Ovary (tissue), 9 donors: Measurements from ENCODE around the gene SERTM2. TPM values are rescaled to one million over a fixed set of nuclear protein-coding genes. Genes with fewer than 3 reads are reported as not detected.

ENCODE experiments used
- DNase-seq, 5 donors: peaks; one replicate each; pipeline ENCODE4 v3.0.0-alpha.2; 2019 to 2020
- H3K27ac ChIP-seq, 2 donors: fragments of 200-600 bp; one replicate each; pipeline versions ENCODE4 v1.5.1 to v1.8.0; 2019 to 2022
- H3K27me3 ChIP-seq: fragments of 200-600 bp; one replicate; pipeline ENCODE4 v1.8.0; 2022
- H3K36me3 ChIP-seq: fragments of 200-600 bp; sonication (generic); one replicate; pipeline ENCODE4 v1.5.1; 2019
- H3K4me1 ChIP-seq: one replicate; pipeline ENCODE4 v1.8.1; 2013; ENCODE audit warnings: mild to moderate bottlenecking, moderate library complexity; ENCODE audit not compliant: insufficient read depth
- H3K4me3 ChIP-seq: fragments of 200-600 bp; sonication (generic); one replicate; pipeline ENCODE4 v1.5.1; 2017
- H3K9me3 ChIP-seq, 2 donors: fragments of 200-600 bp in 1 of 2; sonication (generic) in 1 of 2; one replicate each; pipeline versions ENCODE4 v1.5.1 to v1.8.1; 2013 to 2019; ENCODE audit warnings: mild to moderate bottlenecking in 1 of 2, moderate library complexity in 1 of 2
- EP300 ChIP-seq: sonication (generic); formaldehyde crosslinking; IDR thresholded peaks from one replicate; pipeline ENCODE4 v1.6.1; 2017; ENCODE audit warnings: antibody characterized with exemption
- POLR2A ChIP-seq: fragments of 450-650 bp; IDR thresholded peaks from one replicate; pipeline ENCODE4 v1.6.1; 2017; ENCODE audit warnings: antibody characterized with exemption, mild to moderate bottlenecking, moderate library complexity
- WGBS, 3 donors: extraction: QIAGEN DNeasy Blood & Tissue Kit in 1 of 3; methylation state at CpG; one replicate each; pipeline versions ENCODE4 v1.1.5 to v1.1.7; 2013 to 2017; 5-methylcytosine and 5-hydroxymethylcytosine counted together
- intact Hi-C, 4 donors: fragments of 100-400 bp; cut with DNase I; formaldehyde crosslinking; loops; one replicate each; pipeline versions ENCODE4 v1.11.0 to v1.15.1; 2022 to 2023
- polyA plus RNA-seq, 2 donors: library from polyadenylated mRNA; stranded (reverse); fragments of 200-250 nt in 1 of 2; fragments of 350-450 nt in 1 of 2; fragmentation: Illumina TruSeq in 1 of 2; extraction: RNeasy Lipid Tissue Mini Kit (QIAGEN cat#74804) in 1 of 2; gene quantifications; one replicate each; pipeline ENCODE4 v1.2.3, GENCODE V29; 2013 to 2014
- total RNA-seq, 7 donors: library from RNA; depleted of rRNA in 2 of 7; stranded (reverse); fragments of >200 nt in 2 of 7; fragmentation: NEBNext Ultra II Directional in 3 of 7; extraction: Animal tissue kit (Norgen Biotek cat#: 25700) in 3 of 7; gene quantifications; one replicate each; pipeline versions ENCODE4 v1.1.0 to v1.2.4, GENCODE V29; 2016 to 2023
- TF ChIP-seq, protein P1 (sequence below), 3 donors: fragments of 450-650 bp in 2 of 3; fragments of 200-600 bp in 1 of 3; IDR thresholded peaks; one replicate each; pipeline versions ENCODE4 v1.5.1 to v1.8.0; 2016 to 2022; ENCODE audit warnings: antibody characterized with exemption in 3 of 3, mild to moderate bottlenecking in 1 of 3
- donor health status: DM: no; HTN: no; CAD: no; lungs with moderate emphysema.
- donor health status: DM: no; HTN: no; CAD: no.
- donor health status: Bipolar disorder and iron deficiency.
- donor health status: DM: yes; HTN: yes; CAD: no.
- donor health status: DM: no; HTN: no; CAD: no.
- donor health status: DM: yes; HTN: yes; CAD: no.

The SERTM2 gene
- total and polyA plus RNA-seq, 9 donors, result 0.18 to 1.5 (median 0.72) TPM; not detected in 2

DNA sequence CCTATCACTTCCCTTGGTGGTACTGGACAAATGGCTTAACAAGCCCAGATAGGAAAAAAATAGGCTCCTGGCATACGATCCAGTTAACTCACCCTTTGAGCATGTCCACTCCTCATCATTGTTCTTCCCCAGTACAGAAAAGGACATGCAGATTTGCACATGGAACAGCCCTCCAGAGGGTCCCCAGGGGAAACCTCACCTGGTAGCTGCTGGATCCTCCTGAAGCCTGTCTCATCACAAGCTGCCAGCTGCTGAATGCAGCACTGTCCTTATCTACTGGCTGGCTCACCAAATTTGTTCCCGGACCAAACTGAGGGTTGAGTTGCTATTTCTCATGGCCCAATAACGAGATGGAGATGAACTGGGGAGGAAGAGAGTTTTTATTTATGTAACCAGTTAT is 49.4 kb downstream of the SERTM2 start:
- no peak for DNase-seq
- no peak overlapping the region for H3K27ac ChIP-seq
- no peaks in the 10 kb centered on the region for H3K36me3 ChIP-seq
- H3K9me3 ChIP-seq, result no peaks in the 10 kb centered on the region
- no peak for TF ChIP-seq EP300
- no peak for TF ChIP-seq POLR2A
- TF ChIP-seq, protein P1, sequence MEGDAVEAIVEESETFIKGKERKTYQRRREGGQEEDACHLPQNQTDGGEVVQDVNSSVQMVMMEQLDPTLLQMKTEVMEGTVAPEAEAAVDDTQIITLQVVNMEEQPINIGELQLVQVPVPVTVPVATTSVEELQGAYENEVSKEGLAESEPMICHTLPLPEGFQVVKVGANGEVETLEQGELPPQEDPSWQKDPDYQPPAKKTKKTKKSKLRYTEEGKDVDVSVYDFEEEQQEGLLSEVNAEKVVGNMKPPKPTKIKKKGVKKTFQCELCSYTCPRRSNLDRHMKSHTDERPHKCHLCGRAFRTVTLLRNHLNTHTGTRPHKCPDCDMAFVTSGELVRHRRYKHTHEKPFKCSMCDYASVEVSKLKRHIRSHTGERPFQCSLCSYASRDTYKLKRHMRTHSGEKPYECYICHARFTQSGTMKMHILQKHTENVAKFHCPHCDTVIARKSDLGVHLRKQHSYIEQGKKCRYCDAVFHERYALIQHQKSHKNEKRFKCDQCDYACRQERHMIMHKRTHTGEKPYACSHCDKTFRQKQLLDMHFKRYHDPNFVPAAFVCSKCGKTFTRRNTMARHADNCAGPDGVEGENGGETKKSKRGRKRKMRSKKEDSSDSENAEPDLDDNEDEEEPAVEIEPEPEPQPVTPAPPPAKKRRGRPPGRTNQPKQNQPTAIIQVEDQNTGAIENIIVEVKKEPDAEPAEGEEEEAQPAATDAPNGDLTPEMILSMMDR (IDR thresholded peaks at IDR 0.05), result no peak
- no peak overlapping the region for H3K4me3 ChIP-seq
- H3K27me3 ChIP-seq, result no peaks in the 10 kb centered on the region
- WGBS, 3 donors, result 40 to 57% (median 41%) methylated on average over 3 of the region's 3 CpGs
- intact Hi-C loops, result no loop called here
- H3K4me1 ChIP-seq, result no peaks in the 10 kb centered on the region

DNA sequence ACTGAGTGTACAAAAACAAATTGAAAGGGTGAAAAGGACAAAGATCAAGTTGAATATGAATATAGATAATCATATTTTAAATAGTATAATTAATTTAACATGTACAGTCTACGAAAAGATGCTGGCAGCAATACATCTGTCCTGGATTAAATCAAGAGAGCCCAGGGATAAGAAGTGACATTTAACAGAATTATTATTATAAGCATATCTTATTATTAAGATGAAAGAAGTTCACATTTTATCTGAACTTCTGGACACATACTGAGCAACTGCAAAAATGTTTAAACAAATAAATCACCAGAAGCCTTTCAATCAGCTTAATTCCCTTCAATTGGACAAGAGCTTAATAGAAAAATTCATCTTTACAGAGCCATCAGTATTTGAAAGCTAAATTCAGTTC is 50.4 kb downstream of the SERTM2 start:
- WGBS, 3 donors, result 42 to 55% (median 49%) methylated on average over 1 of the region's 1 CpG
- no peak for DNase-seq
- Histone ChIP-seq H3K27ac (no peak overlapping the region), H3K36me3 (no peaks in the 10 kb centered on the region), H3K4me3 (no peak overlapping the region), H3K9me3 (no peaks in the 10 kb centered on the region), H3K27me3 (no peaks in the 10 kb centered on the region), H3K4me1 (no peaks in the 10 kb centered on the region)
- intact Hi-C loops, result no loop called here
- no peak for TF ChIP-seq EP300
- TF ChIP-seq POLR2A, result no peak
- TF ChIP-seq, protein P1 (IDR thresholded peaks at IDR 0.05), result no peak

DNA sequence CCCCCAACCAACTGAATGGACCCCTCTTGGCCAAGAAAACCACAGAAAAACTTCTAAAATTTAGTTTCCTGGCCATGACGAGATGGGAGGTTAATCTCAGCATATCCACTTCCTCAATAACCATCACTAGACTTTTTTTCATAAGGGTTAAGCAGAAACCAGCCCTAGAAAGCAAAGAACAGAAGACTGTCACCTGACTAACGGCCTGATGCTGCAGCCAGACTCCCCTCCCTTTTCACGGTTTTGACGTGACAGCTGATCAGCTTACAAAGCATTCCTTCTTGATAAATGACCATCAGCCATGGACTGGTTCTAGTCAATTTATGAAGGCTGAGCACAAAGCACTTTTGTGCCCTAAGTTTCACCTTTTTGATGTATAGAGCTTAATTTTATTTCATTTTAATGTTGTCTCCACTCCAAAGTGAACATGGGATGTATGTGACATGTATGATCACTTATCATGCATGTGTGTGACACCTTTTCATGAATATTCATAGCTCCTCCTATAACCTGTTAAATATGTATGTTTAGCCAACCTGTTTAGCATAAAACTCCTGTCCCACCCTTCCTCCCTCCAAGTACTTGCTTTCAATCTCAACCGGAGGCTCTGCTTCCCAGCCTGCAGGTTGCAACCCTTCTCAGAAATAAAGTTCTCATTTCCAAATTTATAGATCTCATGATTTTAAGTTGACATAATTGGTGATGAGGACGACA is 56.3 kb downstream of the SERTM2 start:
- DNase-seq, result no peak
- intact Hi-C loops, result no loop called here
- Histone ChIP-seq H3K27ac (no peak overlapping the region), H3K36me3 (no peaks in the 10 kb centered on the region), H3K27me3 (no peaks in the 10 kb centered on the region), H3K4me3 (no peak overlapping the region), H3K9me3 (no peaks in the 10 kb centered on the region), H3K4me1 (no peaks in the 10 kb centered on the region)
- TF ChIP-seq, protein P1 (IDR thresholded peaks at IDR 0.05), result no peak
- TF ChIP-seq EP300 (no peak), POLR2A (no peak)
- WGBS, 3 donors, result 41 to 51% (median 44%) methylated on average over 6 of the region's 6 CpGs

DNA sequence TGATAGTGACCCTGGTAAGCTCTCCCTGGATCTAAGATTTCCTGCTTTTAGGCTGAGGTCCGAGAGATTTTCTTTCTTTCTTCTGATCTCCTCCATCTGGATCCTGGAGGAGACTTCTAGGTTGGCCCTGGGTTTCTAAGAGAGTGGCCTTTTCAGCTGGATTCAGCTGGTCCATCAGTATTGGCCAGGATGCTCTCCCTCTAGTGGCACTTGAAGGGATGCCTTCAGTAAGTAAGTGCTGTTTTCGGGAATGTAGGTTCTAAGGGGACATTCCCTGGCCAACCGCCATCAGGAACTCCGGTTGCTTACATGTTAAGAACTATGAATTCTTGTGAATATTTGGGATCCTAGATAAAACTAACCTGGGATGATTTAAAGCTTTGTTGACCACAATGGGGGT is 56.9 kb downstream of the SERTM2 start:
- H3K4me3 ChIP-seq, result no peak overlapping the region
- no peaks in the 10 kb centered on the region for H3K4me1 ChIP-seq
- intact Hi-C loops, result no loop called here
- H3K27me3 ChIP-seq, result no peaks in the 10 kb centered on the region
- WGBS, 3 donors, result 39 to 51% (median 41%) methylated on average over 4 of the region's 4 CpGs
- no peaks in the 10 kb centered on the region for H3K36me3 ChIP-seq
- DNase-seq, result no peak
- H3K9me3 ChIP-seq, result no peaks in the 10 kb centered on the region
- TF ChIP-seq, protein P1 (IDR thresholded peaks at IDR 0.05), result no peak
- TF ChIP-seq POLR2A, result no peak
- TF ChIP-seq EP300, result no peak
- H3K27ac ChIP-seq, result no peak overlapping the region
